GM19240 (cell line): Measurements from ENCODE around the gene C11orf24.

Source experiments
- DNase-seq: peaks from one replicate; pipeline ENCODE4 v3.0.0; 2011; ENCODE audit warnings: low spot score; ENCODE audit not compliant: insufficient read length

Gene C11orf24

GRCh38 chr11:68271023-68271780 is 571 bp downstream of the C11orf24 start:
- peak; percentile 41 for DNase-seq

- DNase-seq: no peak
These were observed 1.4 kb downstream of the C11orf24 start for GRCh38 chr11:68270196-68271022.

GRCh38 chr11:68269414-68270081 is 2.2 kb downstream of the C11orf24 start:
- DNase-seq: no peak

GRCh38 chr11:68267881-68268240 is 3.9 kb downstream of the C11orf24 start:
- DNase-seq: no peak

- DNase-seq: no peak
These were observed 4.6 kb downstream of the C11orf24 start for GRCh38 chr11:68266936-68267880.

- DNase-seq: peak; percentile 79
These were observed 5.5 kb downstream of the C11orf24 start for GRCh38 chr11:68266121-68266891.

- no peak for DNase-seq
These were observed 6.8 kb downstream of the C11orf24 start for GRCh38 chr11:68264741-68265540.

- DNase-seq: no peak
These were observed 7.5 kb downstream of the C11orf24 start for GRCh38 chr11:68264244-68264643.

- no peak for DNase-seq
These were observed 8.2 kb downstream of the C11orf24 start for GRCh38 chr11:68263444-68264035.

- no peak for DNase-seq
These were observed 9.3 kb downstream of the C11orf24 start for GRCh38 chr11:68262544-68262827.

GRCh38 chr11:68261749-68262543 is 9.8 kb downstream of the C11orf24 start:
- no peak for DNase-seq

GRCh38 chr11:68261006-68261405 is 10.8 kb downstream of the C11orf24 start:
- DNase-seq: no peak

GRCh38 chr11:68260484-68260883 is 11.3 kb downstream of the C11orf24 start:
- DNase-seq: no peak

- no peak for DNase-seq
These were observed 12.4 kb downstream of the C11orf24 start for GRCh38 chr11:68259122-68259959.

GRCh38 chr11:68258363-68258765 is 13.4 kb downstream of the C11orf24 start:
- no peak for DNase-seq

- DNase-seq: peak; percentile 79
These were observed 14.1 kb downstream of the C11orf24 start for GRCh38 chr11:68257477-68258362.
